Panc1 (cell line): ENCODE measurements around the gene ZNF816. TPM values are rescaled to one million over a fixed set of nuclear protein-coding genes. Genes with fewer than 3 reads are reported as not detected.
"Not testable (repeated sequence)": the region's sequence is repeated elsewhere in the genome, so short reads cannot be mapped to it uniquely, and the experiment has no call there.

Experiments
- ATAC-seq: fragments of 200-7000 bp; cut with Tn5 transposase; 2 replicates; pipeline ENCODE4 v1.9.1; 2020; ENCODE audit warnings: mild to moderate bottlenecking, moderate library complexity
- BruUV-seq: library from RNA; stranded (reverse); fragments of 400-500 nt; replicated peaks from 2 replicates; lab custom pipeline; 2021; lab: Mats Ljungman, UMichigan
- CTCF ChIA-PET: fragments of 300-600 bp; sonication (Branson Sonifier 250); formaldehyde crosslinking; loops from one replicate; lab custom pipeline; 2022; ENCODE audit warnings: antibody characterized with exemption; lab: Charles Lee
- POLR2A ChIA-PET: fragments of 300-600 bp; sonication (Branson Sonifier 250); formaldehyde crosslinking; loops from one replicate; lab custom pipeline; 2022; ENCODE audit warnings: antibody characterized with exemption; lab: Charles Lee
- DNase-seq: peaks from one replicate; pipeline ENCODE4 v3.0.0-alpha.2; 2010; ENCODE audit warnings: low read depth, low spot score
- H3K27ac ChIP-seq: 2 replicates; pipeline ENCODE4 v1.5.1; 2011; ENCODE audit warnings: mild to moderate bottlenecking, low read length, inconsistent platforms
- H3K27me3 ChIP-seq: fragments of 200-500 bp; sonication (Bioruptor generic); 2 replicates; pipeline ENCODE4 v1.6.0; 2014; ENCODE audit warnings: low read length, inconsistent platforms; ENCODE audit not compliant: control insufficient read depth, insufficient read depth
- H3K36me3 ChIP-seq: fragments of 200-500 bp; sonication (Bioruptor generic); 2 replicates; pipeline ENCODE4 v1.5.1; 2014; ENCODE audit warnings: inconsistent platforms, mild to moderate bottlenecking, low read length, moderate library complexity; ENCODE audit not compliant: control insufficient read depth, insufficient read depth
- H3K4me1 ChIP-seq: 2 replicates; pipeline ENCODE4 v1.5.1; 2011; ENCODE audit warnings: inconsistent platforms, mild to moderate bottlenecking, low read length, moderate library complexity; ENCODE audit not compliant: control insufficient read depth, insufficient read depth
- H3K4me3 ChIP-seq, 2 experiments: 2 replicates each; pipeline ENCODE4 v1.5.1; 2011 to 2012; ENCODE audit warnings: low read depth in 2 of 2, low read length in 2 of 2, mild to moderate bottlenecking in 2 of 2, inconsistent platforms in 1 of 2, moderate library complexity in 1 of 2
- H3K9me3 ChIP-seq: fragments of 200-500 bp; sonication (Bioruptor generic); 2 replicates; pipeline ENCODE4 v1.5.1; 2014; ENCODE audit warnings: low read depth, mild to moderate bottlenecking, inconsistent platforms, low read length, moderate library complexity; ENCODE audit not compliant: control insufficient read depth, insufficient read depth
- POLR2AphosphoS5 ChIP-seq: IDR thresholded peaks from 2 replicates; pipeline ENCODE4 v1.6.1; 2012; ENCODE audit warnings: mild to moderate bottlenecking, low read depth, low read length, moderate library complexity
- REST ChIP-seq, 2 experiments: IDR thresholded peaks; 2 replicates each; pipeline ENCODE4 v1.6.1; 2011 to 2012; ENCODE audit warnings: low read depth in 2 of 2, control low read depth in 1 of 2, low read length in 1 of 2, mild to moderate bottlenecking in 1 of 2, moderate library complexity in 1 of 2; ENCODE audit not compliant: insufficient read depth in 1 of 2
- SIN3A ChIP-seq: IDR thresholded peaks from 2 replicates; pipeline ENCODE4 v1.6.1; 2012; ENCODE audit warnings: low read depth, mild to moderate bottlenecking, low read length, moderate library complexity, borderline replicate concordance; ENCODE audit not compliant: insufficient read depth
- TCF7L2 ChIP-seq: IDR thresholded peaks from 2 replicates; pipeline ENCODE4 v1.6.1; 2011; ENCODE audit warnings: mild to moderate bottlenecking, low read depth, low read length, inconsistent platforms
- in situ Hi-C: cut with HindIII; loops from 2 replicates; pipeline ENCODE4 v1.10.0; 2016; ENCODE audit warnings: low sequenced_read_pairs, low pct_unique_long_range_greater_than_20kb
- intact Hi-C: fragments of 100-400 bp; cut with micrococcal nuclease; formaldehyde crosslinking; loops from one replicate; pipeline ENCODE4 v1.10.0; 2022; ENCODE audit not compliant: unreplicated experiment
- total RNA-seq: library from RNA; stranded (reverse); gene quantifications from one replicate; pipeline ENCODE4 v1.2.1, GENCODE V29; 2021; ENCODE audit not compliant: unreplicated experiment
- TF ChIP-seq, protein P1 (sequence below): fragments of 450-650 bp; IDR thresholded peaks from 2 replicates; pipeline ENCODE4 v1.5.1; 2017; ENCODE audit warnings: mild to moderate bottlenecking

ZNF816 gene
- total RNA-seq, 1 experiment from 2014 or later, result 7.1 TPM

GRCh38 chr19:52944703-52945493 is 17.8 kb downstream of the ZNF816 start:
- H3K9me3 ChIP-seq, result peaks cover 11% of the 10 kb centered on the region; the same call in 1 of the 2 replicates
- POLR2A ChIA-PET, H3K27ac ChIP-seq, ATAC-seq, H3K4me3 ChIP-seq, intact Hi-C loops, in situ Hi-C loops, CTCF ChIA-PET, DNase-seq, H3K27me3 ChIP-seq, H3K4me1 ChIP-seq, BruUV-seq, H3K36me3 ChIP-seq: not testable (repeated sequence)

DNA sequence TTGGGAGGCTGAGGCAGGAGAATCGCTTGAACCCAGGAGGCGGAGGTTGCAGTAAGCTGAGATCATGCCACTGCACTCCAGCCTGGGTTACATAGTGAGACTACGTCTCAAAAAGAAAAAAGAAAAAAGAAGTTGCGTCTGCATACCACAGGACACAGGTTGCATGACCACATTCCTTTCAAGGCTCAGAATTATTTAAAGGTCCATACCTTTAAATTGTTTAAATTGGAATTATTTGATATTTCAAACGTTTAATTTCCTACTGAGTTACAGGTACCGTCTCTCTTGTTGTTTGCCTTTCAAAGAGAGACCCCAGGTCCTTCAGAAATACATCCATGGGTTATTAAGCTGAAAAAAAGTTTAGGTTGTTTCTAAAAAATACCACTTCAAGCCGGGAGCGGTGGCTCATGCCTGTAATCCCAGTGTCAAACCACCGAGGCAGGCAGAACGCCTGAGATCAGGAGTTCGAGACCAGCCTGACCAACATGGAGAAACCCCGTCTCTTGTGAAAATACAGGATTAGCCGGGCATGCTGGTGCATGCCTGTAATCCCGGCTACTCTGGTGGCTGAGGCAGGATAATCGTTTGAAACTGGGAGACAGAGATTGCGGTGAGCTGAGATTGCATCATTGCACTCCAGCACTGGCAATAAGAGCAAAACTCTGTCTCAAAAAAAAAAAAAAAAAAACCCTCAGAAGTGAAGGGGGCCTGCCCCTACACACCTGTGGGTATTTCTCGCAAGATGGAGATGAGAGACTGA is 18.6 kb downstream of the ZNF816 start:
- H3K9me3 ChIP-seq, result peaks cover 8% of the 10 kb centered on the region; the same call in 1 of the 2 replicates
- no TSS peak for BruUV-seq
- CTCF ChIA-PET, result interaction anchor here (0.6 kb wide), 1 partner anchor 19 kb away, joined by 11 read pairs; no protein-coding TSS in a partner anchor
- in situ Hi-C loops (no loop called here), intact Hi-C loops (no loop called here)
- H3K27ac ChIP-seq, result no peak overlapping the region
- POLR2A ChIA-PET, result no interaction called here
- H3K36me3 ChIP-seq, result no peaks in the 10 kb centered on the region
- no peak for ATAC-seq
- no peak overlapping the region for H3K4me3 ChIP-seq
- no peak for DNase-seq
- H3K4me1 ChIP-seq, result no peaks in the 10 kb centered on the region
- TF ChIP-seq REST (IDR thresholded peaks at IDR 0.05; ENCODE audit: insufficient read depth in 1 of 2, low read depth in 2 of 2, low read length in 1 of 2), result no peak
- TF ChIP-seq, protein P1, sequence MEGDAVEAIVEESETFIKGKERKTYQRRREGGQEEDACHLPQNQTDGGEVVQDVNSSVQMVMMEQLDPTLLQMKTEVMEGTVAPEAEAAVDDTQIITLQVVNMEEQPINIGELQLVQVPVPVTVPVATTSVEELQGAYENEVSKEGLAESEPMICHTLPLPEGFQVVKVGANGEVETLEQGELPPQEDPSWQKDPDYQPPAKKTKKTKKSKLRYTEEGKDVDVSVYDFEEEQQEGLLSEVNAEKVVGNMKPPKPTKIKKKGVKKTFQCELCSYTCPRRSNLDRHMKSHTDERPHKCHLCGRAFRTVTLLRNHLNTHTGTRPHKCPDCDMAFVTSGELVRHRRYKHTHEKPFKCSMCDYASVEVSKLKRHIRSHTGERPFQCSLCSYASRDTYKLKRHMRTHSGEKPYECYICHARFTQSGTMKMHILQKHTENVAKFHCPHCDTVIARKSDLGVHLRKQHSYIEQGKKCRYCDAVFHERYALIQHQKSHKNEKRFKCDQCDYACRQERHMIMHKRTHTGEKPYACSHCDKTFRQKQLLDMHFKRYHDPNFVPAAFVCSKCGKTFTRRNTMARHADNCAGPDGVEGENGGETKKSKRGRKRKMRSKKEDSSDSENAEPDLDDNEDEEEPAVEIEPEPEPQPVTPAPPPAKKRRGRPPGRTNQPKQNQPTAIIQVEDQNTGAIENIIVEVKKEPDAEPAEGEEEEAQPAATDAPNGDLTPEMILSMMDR, result no peak
- no peaks in the 10 kb centered on the region for H3K27me3 ChIP-seq

GRCh38 chr19:52943134-52943883 is 19.4 kb downstream of the ZNF816 start:
- H3K27ac ChIP-seq, result 0 out of 2 replicates have a peak overlapping the region, but pooled peaks have one; percentile 48
- ChIA-PET POLR2A (no interaction called here), CTCF (no interaction called here)
- intact Hi-C loops, result no loop called here
- H3K27me3 ChIP-seq, result no peaks in the 10 kb centered on the region
- TF ChIP-seq SIN3A (no peak), POLR2AphosphoS5 (no peak), TCF7L2 (no peak), REST (IDR thresholded peaks at IDR 0.05; ENCODE audit: insufficient read depth in 1 of 2, low read depth in 2 of 2, low read length in 1 of 2) (no peak)
- TF ChIP-seq, protein P1, result no peak
- no peak for ATAC-seq
- in situ Hi-C loops, result no loop called here
- peak overlapping the region; percentile 79 to 96 for H3K4me3 ChIP-seq
- peaks cover 3% of the 10 kb centered on the region; the same call in 1 of the 2 replicates for H3K9me3 ChIP-seq
- BruUV-seq, result no TSS peak
- H3K4me1 ChIP-seq, result no peaks in the 10 kb centered on the region
- H3K36me3 ChIP-seq, result no peaks in the 10 kb centered on the region
- no peak for DNase-seq
